GM18873 (cell line): ENCODE data around the gene UBE3B.

Source experiments
- ATAC-seq: cut with Tn5 transposase; IDR thresholded peaks from one replicate; pipeline ENCODE4 v1.9.1; 2021; ENCODE audit warnings: mild to moderate bottlenecking, moderate library complexity, moderate number of reproducible peaks; ENCODE audit not compliant: unreplicated experiment, low FRiP score

Gene UBE3B

DNA sequence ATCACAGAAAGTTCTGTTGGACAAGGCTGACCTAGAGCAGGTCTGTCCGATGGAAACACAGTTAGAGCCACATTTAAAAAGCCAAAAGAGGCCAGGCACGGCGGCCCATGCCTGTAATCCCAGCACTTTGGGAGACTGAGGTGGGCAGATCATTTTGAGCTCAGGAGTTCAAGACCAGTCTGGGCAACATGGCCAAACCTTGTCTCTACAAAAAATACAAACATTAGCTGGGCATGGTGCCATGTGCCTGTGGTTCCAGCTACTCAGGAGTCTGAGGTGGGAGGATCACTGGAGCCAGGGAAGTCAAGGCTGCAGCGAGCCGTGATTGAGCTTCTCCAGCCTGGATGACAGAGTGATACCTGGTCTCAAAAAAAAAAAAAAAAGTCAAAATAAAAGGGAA, 14.9 kb downstream of the UBE3B start:
- no peak for ATAC-seq

GRCh38 chr12:109493090-109493489, 15.7 kb downstream of the UBE3B start:
- no peak for ATAC-seq

GRCh38 chr12:109493938-109494337, 16.5 kb downstream of the UBE3B start:
- ATAC-seq: no peak

- ATAC-seq: no peak
Observed at GRCh38 chr12:109494348-109494881, 17.0 kb downstream of the UBE3B start.

- ATAC-seq: no peak
Observed at GRCh38 chr12:109495012-109495411, 17.6 kb downstream of the UBE3B start.

- ATAC-seq: no peak
Observed at GRCh38 chr12:109496306-109496705, 18.9 kb downstream of the UBE3B start.

DNA sequence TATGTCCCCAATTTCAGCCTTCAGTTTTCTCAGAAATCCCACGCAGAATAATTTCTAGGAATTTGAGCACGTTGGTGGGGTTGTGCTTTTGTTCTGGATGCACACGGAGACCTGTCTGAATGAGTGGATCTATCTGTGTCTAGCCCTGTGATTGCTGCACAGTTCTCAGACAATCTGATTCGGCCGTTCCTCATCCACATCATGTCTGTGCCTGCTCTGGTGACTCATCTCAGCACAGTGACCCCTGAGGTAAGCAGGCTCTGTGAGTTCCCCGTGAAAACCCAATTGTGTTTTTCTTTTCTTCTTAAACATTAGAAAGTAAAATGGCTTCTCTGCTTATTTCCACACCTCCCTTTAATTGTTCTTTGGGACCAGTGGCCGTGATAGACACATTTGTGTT, 20.2 kb downstream of the UBE3B start:
- ATAC-seq: no peak

- no peak for ATAC-seq
Observed at GRCh38 chr12:109500406-109501185, 23.2 kb downstream of the UBE3B start.

DNA sequence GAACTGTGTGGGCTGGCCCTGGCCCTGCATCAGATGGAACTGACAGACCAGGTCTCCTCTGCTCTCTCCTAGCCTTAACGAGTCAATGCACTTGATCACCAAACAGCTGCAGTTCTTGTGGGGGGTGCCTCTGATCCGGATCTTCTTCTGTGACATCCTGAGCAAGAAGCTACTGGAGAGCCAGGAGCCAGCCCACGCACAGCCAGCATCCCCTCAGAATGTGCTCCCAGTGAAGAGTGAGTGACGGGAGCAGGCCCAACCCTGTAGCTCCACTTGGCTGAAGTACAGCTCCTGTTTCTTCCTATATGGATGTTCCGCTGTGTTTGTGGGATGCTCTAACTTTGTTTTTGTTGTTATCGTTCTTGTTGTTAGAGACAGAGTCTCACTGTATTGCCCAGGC, 23.9 kb downstream of the UBE3B start:
- ATAC-seq: no peak

GRCh38 chr12:109502332-109502731, 24.9 kb downstream of the UBE3B start:
- ATAC-seq: no peak

- ATAC-seq: no peak
Observed at GRCh38 chr12:109503611-109504010, 26.2 kb downstream of the UBE3B start.

DNA sequence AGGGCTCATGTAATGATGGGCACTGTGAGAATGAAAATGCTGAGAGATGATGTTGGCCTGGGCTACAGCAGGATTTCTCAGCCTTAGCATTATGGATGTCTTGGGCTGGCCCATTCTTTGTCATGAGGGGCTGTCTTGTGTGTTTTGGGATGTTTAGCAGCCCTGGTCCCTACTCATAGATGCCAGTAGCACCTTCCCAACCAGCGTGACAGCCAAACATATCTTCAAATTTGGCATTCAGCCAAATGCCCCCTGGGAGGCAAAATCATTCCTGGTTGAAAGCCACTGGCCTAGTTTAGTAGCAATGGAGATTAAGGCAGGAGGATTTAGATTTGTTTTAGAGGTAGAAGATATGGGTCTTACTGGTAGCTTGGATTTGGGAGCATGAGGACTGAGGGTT, 26.6 kb downstream of the UBE3B start:
- no peak for ATAC-seq

GRCh38 chr12:109510196-109510595, 32.8 kb downstream of the UBE3B start:
- no peak for ATAC-seq

GRCh38 chr12:109512608-109513007, 35.2 kb downstream of the UBE3B start:
- ATAC-seq: no peak

- ATAC-seq: no peak
Observed at GRCh38 chr12:109513051-109513450, 35.6 kb downstream of the UBE3B start.

GRCh38 chr12:109513977-109514376, 36.5 kb downstream of the UBE3B start:
- ATAC-seq: no peak

DNA sequence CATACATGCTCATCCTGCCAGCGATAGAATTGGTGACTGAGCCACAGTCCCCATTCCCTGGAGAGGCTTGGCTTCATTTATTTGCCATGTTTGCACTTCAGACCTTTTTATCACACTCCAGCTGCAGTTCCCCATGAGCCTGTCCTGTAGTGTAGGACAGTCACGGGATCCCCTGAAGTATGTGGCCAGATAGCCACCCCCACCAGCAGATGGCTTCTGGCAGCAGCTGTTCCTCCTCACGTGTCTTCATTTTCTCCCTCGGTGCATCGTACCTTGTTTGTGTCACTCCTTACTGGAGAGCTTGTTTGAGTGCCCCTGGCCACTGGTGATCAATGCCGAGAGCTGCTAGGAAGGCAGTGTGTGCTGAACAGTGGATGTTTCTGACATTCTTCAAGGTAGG, 40.2 kb downstream of the UBE3B start:
- no peak for ATAC-seq

GRCh38 chr12:109518820-109519665, 41.6 kb downstream of the UBE3B start:
- no peak for ATAC-seq

DNA sequence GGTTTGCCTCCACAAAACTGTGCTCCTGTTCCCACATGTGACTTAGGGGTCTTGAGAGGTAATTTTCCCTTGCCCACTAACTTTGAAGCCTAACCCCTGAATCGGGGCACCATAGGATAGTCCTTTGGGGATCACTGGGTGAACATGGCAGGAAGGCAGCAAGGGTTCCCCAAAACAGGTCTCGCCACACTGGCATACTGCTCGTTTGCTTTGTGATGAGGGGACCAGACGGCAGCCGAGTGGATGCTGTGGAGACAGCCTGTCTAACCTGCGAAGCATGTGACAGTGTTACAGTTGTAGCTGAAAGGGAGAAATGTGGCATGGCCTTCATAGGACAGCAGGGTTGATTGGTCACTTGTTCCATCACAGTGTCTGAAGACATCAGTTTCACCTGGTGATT, 42.4 kb downstream of the UBE3B start:
- ATAC-seq: no peak

GRCh38 chr12:109521831-109522230, 44.4 kb downstream of the UBE3B start:
- no peak for ATAC-seq

- ATAC-seq: no peak
Observed at GRCh38 chr12:109523071-109523470, 45.6 kb downstream of the UBE3B start.
